Thymus (tissue), 11 donors: ENCODE data around the gene C1orf105. TPM values are rescaled to one million over a fixed set of nuclear protein-coding genes. Genes with fewer than 3 reads are reported as not detected.

Experiments
- DNase-seq, 9 donors: peaks; one replicate each; pipeline ENCODE4 v3.0.0-alpha.2; 2013; ENCODE audit warnings: low spot score in 9 of 9, low read depth in 6 of 9, missing footprints in 1 of 9
- H3K27ac ChIP-seq, 2 donors: one replicate each; pipeline ENCODE4 v1.5.1; 2013; ENCODE audit warnings: control low read depth in 1 of 2, low read depth in 1 of 2, low read length in 1 of 2, mild to moderate bottlenecking in 1 of 2, moderate library complexity in 1 of 2
- H3K27me3 ChIP-seq, 2 donors: one replicate each; pipeline ENCODE4 v1.5.1; 2013; ENCODE audit warnings: low read length in 1 of 2; ENCODE audit not compliant: control insufficient read depth in 2 of 2, insufficient read depth in 1 of 2
- H3K36me3 ChIP-seq, 2 donors: one replicate each; pipeline ENCODE4 v1.5.1; 2013; ENCODE audit warnings: low read length in 1 of 2, mild to moderate bottlenecking in 1 of 2, moderate library complexity in 1 of 2; ENCODE audit not compliant: control insufficient read depth in 2 of 2, insufficient read depth in 2 of 2
- H3K4me1 ChIP-seq, 2 donors: one replicate each; pipeline ENCODE4 v1.5.1; 2013; ENCODE audit warnings: low read length in 2 of 2; ENCODE audit not compliant: control insufficient read depth in 2 of 2, insufficient read depth in 2 of 2
- H3K4me3 ChIP-seq, 2 donors: one replicate each; pipeline ENCODE4 v1.5.1; 2013; ENCODE audit warnings: low read length in 2 of 2, control low read depth in 1 of 2, mild to moderate bottlenecking in 1 of 2
- H3K9me3 ChIP-seq, 2 donors: one replicate each; pipeline ENCODE4 v1.5.1; 2013; ENCODE audit warnings: low read length in 1 of 2, mild to moderate bottlenecking in 1 of 2; ENCODE audit not compliant: control insufficient read depth in 2 of 2, insufficient read depth in 1 of 2
- WGBS: extraction: QIAGEN DNeasy Blood & Tissue Kit; methylation state at CpG from one replicate; pipeline ENCODE4 v1.1.7; 2013; 5-methylcytosine and 5-hydroxymethylcytosine counted together
- polyA plus RNA-seq: library from polyadenylated mRNA; stranded (reverse); fragments of 200-250 nt; gene quantifications from one replicate; pipeline ENCODE4 v1.2.3, GENCODE V29; 2013
- total RNA-seq: library from RNA; stranded (reverse); fragments of 120-200 nt; gene quantifications from one replicate; pipeline ENCODE4 v1.2.4, GENCODE V29; 2013
- donor health status: healthy.

C1orf105 gene
- total and polyA plus RNA-seq, 2 donors: 0.28 to 0.30 TPM

- no peaks in the 10 kb centered on the region for H3K36me3 ChIP-seq
- H3K4me3 ChIP-seq: no peak overlapping the region
- no peak overlapping the region for H3K27ac ChIP-seq
- H3K4me1 ChIP-seq: peaks cover 0 to 8% of the 10 kb centered on the region in 2 donors
- no peaks in the 10 kb centered on the region for H3K9me3 ChIP-seq
- 46% methylated on average over 3 of the region's 3 CpGs for WGBS
- no peaks in the 10 kb centered on the region for H3K27me3 ChIP-seq
- peak in 5 of 9 donors; percentile 12 to 58 (median 19) for DNase-seq
Measured at GRCh38 chr1:172480431-172480830, 59.9 kb downstream of the C1orf105 start.

DNA sequence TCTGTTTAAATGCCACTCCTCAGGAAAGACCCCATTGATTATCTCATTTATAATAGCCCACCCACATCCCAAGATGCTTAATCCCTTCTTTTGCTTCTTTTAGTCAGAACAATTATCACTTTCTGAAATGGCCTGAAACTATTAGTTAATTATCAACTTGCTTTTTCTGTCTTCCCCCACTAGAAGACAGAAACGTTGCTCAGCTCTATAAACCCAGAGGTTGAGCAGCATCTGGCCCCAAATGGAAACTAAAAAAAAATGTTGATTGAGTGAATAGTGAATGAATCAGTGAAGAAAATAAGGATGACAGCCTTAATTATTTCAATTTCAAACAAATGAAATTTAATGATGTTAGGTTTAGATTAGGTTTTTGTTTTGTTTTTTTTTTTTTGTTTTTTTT lies 61.6 kb downstream of the C1orf105 start:
- WGBS: 44% methylated on average over 1 of the region's 1 CpG
- H3K4me1 ChIP-seq: peaks cover 0 to 8% of the 10 kb centered on the region in 2 donors
- no peak overlapping the region for H3K27ac ChIP-seq
- H3K27me3 ChIP-seq: no peaks in the 10 kb centered on the region
- no peaks in the 10 kb centered on the region for H3K9me3 ChIP-seq
- no peak for DNase-seq
- no peak overlapping the region for H3K4me3 ChIP-seq
- no peaks in the 10 kb centered on the region for H3K36me3 ChIP-seq

- H3K9me3 ChIP-seq: no peaks in the 10 kb centered on the region
- no peak overlapping the region for H3K27ac ChIP-seq
- H3K27me3 ChIP-seq: no peaks in the 10 kb centered on the region
- no peaks in the 10 kb centered on the region for H3K36me3 ChIP-seq
- H3K4me3 ChIP-seq: no peak overlapping the region
- H3K4me1 ChIP-seq: peaks cover 0 to 8% of the 10 kb centered on the region in 2 donors
- DNase-seq: no peak
Measured at GRCh38 chr1:172483448-172483847, 63.0 kb downstream of the C1orf105 start.

- peaks cover 0 to 8% of the 10 kb centered on the region in 2 donors for H3K4me1 ChIP-seq
- no peaks in the 10 kb centered on the region for H3K27me3 ChIP-seq
- H3K9me3 ChIP-seq: no peaks in the 10 kb centered on the region
- no peak overlapping the region for H3K27ac ChIP-seq
- H3K36me3 ChIP-seq: no peaks in the 10 kb centered on the region
- no peak overlapping the region for H3K4me3 ChIP-seq
- no peak for DNase-seq
Measured at GRCh38 chr1:172484252-172484651, 63.8 kb downstream of the C1orf105 start.

DNA sequence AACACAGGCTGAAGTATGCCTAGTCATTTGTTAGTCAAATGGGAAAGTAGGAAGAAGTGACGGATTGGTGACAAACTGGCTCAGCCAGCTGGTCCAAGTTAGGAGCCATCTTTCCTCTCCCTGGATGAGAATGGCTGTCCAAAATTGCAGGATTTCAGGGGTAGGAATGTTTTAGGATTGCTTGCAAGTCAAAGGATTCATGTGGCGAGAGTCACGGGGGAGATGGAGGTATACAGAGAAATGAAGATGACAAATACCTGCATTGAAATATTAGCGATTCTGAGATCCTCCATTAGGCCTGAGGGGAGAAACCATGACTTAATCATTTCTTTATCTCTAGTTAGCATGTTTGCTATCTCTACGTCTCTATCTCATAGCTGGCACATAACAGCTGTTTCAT lies 65.1 kb downstream of the C1orf105 start:
- no peaks in the 10 kb centered on the region for H3K27me3 ChIP-seq
- WGBS: 78% methylated on average over 5 of the region's 5 CpGs
- H3K27ac ChIP-seq: no peak overlapping the region
- no peaks in the 10 kb centered on the region for H3K4me1 ChIP-seq
- H3K36me3 ChIP-seq: no peaks in the 10 kb centered on the region
- DNase-seq: no peak
- no peaks in the 10 kb centered on the region for H3K9me3 ChIP-seq
- H3K4me3 ChIP-seq: no peak overlapping the region

DNA sequence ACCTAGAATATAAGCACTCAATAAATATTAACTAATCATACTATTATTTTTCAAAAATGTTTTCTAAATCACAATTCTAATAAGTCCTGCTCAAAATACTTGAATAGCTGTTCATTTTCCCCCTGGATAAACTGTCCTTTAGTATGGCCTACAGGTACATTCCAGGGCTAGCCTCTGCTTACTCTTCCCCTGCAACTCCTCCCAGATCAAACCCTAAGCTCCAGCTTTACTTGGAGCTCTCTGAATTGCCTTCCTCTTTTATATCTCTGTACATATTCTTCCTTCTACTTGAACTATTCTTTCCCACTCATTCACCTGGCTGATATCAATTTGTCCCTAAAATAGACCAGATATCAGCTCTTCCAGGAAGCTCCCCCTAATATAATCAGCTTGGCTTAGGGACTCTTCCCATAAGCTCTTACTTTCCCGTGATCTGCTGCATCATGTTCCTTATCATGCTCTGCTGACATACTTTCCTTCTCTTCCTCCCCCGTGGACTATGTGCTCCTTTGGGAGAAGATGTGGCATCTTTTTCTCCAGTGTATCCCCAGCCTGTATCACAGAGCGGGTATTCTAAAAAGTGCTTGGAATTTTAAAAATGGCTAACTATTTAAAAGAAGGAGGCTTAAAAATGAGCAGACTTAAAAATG lies 66.4 kb downstream of the C1orf105 start:
- 72% methylated on average over 3 of the region's 3 CpGs for WGBS
- DNase-seq: no peak
- H3K4me1 ChIP-seq: no peaks in the 10 kb centered on the region
- no peak overlapping the region for H3K4me3 ChIP-seq
- no peaks in the 10 kb centered on the region for H3K9me3 ChIP-seq
- no peak overlapping the region for H3K27ac ChIP-seq
- H3K27me3 ChIP-seq: no peaks in the 10 kb centered on the region
- H3K36me3 ChIP-seq: no peaks in the 10 kb centered on the region

GRCh38 chr1:172487550-172487949 lies 67.1 kb downstream of the C1orf105 start:
- DNase-seq: peak in 2 of 9 donors; percentile 9 to 23
- no peak overlapping the region for H3K27ac ChIP-seq
- 28% methylated on average over 4 of the region's 4 CpGs for whole genome bisulfite sequencing

DNA sequence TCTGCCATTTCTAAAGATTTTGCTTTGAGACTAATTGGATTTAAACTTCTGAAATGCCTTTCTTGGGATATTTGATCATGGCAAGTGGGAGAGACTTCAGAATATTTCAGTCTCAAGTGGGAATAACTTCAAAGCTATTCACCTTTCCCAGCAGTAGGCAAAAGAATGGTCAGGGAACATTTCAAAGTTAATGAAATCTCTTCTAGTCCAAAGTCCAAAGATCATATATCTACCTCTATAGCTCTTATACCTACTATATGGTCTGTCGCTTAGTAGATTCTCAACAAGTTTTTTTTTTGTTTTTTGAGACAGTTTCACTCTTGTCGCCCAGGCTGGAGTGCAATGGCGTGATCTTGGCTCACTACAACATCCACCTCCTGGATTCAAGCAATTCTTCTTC lies 67.9 kb downstream of the C1orf105 start:
- no peak for DNase-seq
- H3K4me3 ChIP-seq: no peak overlapping the region
- H3K4me1 ChIP-seq: no peaks in the 10 kb centered on the region
- H3K27me3 ChIP-seq: no peaks in the 10 kb centered on the region
- no peak overlapping the region for H3K27ac ChIP-seq
- WGBS: 97% methylated on average over 3 of the region's 3 CpGs
- H3K9me3 ChIP-seq: no peaks in the 10 kb centered on the region
- H3K36me3 ChIP-seq: no peaks in the 10 kb centered on the region

More at GRCh38 chr1:172487550-172487949, 67.1 kb downstream of the C1orf105 start:
- H3K36me3 ChIP-seq: no peaks in the 10 kb centered on the region
- no peaks in the 10 kb centered on the region for H3K27me3 ChIP-seq
- no peak overlapping the region for H3K4me3 ChIP-seq
- no peaks in the 10 kb centered on the region for H3K9me3 ChIP-seq
- H3K4me1 ChIP-seq: no peaks in the 10 kb centered on the region

GRCh38 chr1:172489847-172490246 lies 69.4 kb downstream of the C1orf105 start:
- WGBS: 96% methylated on average over 3 of the region's 3 CpGs
- no peaks in the 10 kb centered on the region for H3K27me3 ChIP-seq
- no peaks in the 10 kb centered on the region for H3K4me1 ChIP-seq
- no peaks in the 10 kb centered on the region for H3K36me3 ChIP-seq
- H3K9me3 ChIP-seq: no peaks in the 10 kb centered on the region
- H3K27ac ChIP-seq: no peak overlapping the region
- H3K4me3 ChIP-seq: no peak overlapping the region
- DNase-seq: no peak
